ENCODE data around the gene FFAR4. TPM values are rescaled to one million over a fixed set of nuclear protein-coding genes. Genes with fewer than 3 reads are reported as not detected.

Gene FFAR4
- total RNA-seq, 1 donor from 2014 or later = not detected

DNA sequence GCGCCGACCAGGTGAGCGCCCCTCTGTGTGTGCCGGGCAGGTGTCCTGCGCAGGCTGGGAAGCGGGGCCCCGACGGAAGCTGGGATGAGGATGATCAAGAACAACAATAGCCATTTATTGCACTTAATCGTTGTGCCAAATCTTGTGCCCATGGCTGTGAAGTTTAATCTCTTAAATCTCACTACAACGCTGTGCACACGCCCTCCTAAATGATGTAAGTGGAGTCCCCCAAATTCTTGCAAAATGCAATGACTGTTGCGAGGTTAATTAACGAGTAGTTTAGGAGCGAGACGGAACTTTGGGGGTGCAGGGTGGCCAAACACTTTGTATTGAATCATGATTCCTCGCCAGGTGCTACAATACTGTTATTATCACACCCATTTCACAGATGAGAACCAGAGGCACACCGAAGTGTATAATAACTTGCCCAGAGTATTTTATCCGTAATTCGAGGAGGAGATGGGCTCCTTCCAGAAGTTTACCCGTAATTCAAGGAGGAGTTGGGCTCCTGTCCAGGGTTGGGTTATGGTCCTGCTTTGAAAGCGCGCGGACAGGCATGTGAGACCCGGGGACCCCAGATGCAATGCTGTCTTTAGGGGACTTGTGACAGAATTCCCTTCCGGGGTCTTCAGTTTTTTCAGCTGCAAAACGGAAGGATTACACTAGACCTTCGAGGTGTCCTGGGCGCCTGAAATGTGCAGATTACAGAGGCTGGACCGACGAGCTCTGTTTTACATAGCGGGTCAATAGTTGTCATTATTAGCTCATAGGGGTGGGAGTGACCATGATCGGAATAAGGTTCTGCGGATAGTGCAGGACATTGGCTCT, 1.0 kb downstream of the FFAR4 start:
- no peaks in the 10 kb centered on the region for H3K36me3 ChIP-seq (ENCODE audit: control insufficient read depth, insufficient read depth, low read length)
- FAIRE-seq (no peak), DNase-seq (ENCODE audit: low read depth) (no peak)
- peaks cover 36% of the 10 kb centered on the region for H3K27me3 ChIP-seq (ENCODE audit: control insufficient read depth, insufficient read depth, low read length)
- no peak overlapping the region for H3K4me3 ChIP-seq (ENCODE audit: low read depth, low read length)
- TF ChIP-seq, protein P1, sequence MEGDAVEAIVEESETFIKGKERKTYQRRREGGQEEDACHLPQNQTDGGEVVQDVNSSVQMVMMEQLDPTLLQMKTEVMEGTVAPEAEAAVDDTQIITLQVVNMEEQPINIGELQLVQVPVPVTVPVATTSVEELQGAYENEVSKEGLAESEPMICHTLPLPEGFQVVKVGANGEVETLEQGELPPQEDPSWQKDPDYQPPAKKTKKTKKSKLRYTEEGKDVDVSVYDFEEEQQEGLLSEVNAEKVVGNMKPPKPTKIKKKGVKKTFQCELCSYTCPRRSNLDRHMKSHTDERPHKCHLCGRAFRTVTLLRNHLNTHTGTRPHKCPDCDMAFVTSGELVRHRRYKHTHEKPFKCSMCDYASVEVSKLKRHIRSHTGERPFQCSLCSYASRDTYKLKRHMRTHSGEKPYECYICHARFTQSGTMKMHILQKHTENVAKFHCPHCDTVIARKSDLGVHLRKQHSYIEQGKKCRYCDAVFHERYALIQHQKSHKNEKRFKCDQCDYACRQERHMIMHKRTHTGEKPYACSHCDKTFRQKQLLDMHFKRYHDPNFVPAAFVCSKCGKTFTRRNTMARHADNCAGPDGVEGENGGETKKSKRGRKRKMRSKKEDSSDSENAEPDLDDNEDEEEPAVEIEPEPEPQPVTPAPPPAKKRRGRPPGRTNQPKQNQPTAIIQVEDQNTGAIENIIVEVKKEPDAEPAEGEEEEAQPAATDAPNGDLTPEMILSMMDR (IDR thresholded peaks at IDR 0.05; ENCODE audit: insufficient read depth, low read length, severe bottlenecking) = no peak

DNA sequence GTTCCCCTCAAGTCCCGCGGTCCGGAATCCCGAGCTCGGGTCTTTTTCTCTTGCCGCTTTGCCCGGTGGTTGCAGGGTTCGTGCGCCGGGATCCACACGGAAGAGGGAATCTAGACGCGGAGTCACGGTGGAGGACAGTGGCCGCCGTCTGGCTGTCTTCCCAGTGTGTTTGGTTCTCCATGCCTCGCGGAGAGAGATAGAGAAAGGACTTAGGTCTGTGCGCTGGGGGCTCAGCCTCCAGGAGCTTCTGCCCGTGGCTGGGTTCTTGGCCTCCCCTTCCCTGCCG, 1.6 kb downstream of the FFAR4 start:
- Histone ChIP-seq H3K36me3 (ENCODE audit: control insufficient read depth, insufficient read depth, low read length) (no peaks in the 10 kb centered on the region), H3K27me3 (ENCODE audit: control insufficient read depth, insufficient read depth, low read length) (peaks cover 36% of the 10 kb centered on the region), H3K4me3 (ENCODE audit: low read depth, low read length) (no peak overlapping the region)
- TF ChIP-seq, protein P1 (IDR thresholded peaks at IDR 0.05; ENCODE audit: insufficient read depth, low read length, severe bottlenecking) = no peak
- FAIRE-seq (no peak), DNase-seq (ENCODE audit: low read depth) (no peak)

DNA sequence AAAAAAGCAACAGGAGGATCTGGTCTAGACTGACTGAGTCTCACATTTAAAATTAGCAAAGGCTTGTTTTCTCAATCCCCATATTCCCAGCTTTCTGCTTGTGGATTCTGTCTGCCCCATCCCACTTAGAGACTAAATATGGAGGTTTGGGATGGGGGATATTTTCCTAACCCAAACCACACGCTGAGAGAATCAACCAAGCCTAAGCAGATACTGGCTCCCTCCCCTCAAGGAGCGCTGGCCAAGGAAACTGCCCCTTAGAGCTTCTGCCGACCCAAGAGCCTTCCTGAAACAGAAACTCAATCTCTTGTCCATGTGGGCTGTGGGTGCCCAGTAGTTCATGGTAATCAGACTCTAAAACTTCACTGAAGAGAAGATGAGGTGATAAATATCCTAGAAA, 3.9 kb downstream of the FFAR4 start:
- FAIRE-seq (no peak), DNase-seq (ENCODE audit: low read depth) (no peak)
- TF ChIP-seq, protein P1 (IDR thresholded peaks at IDR 0.05; ENCODE audit: insufficient read depth, low read length, severe bottlenecking) = no peak
- peaks cover 33% of the 10 kb centered on the region for H3K27me3 ChIP-seq (ENCODE audit: control insufficient read depth, insufficient read depth, low read length)
- no peaks in the 10 kb centered on the region for H3K36me3 ChIP-seq (ENCODE audit: control insufficient read depth, insufficient read depth, low read length)
- no peak overlapping the region for H3K4me3 ChIP-seq (ENCODE audit: low read depth, low read length)

DNA sequence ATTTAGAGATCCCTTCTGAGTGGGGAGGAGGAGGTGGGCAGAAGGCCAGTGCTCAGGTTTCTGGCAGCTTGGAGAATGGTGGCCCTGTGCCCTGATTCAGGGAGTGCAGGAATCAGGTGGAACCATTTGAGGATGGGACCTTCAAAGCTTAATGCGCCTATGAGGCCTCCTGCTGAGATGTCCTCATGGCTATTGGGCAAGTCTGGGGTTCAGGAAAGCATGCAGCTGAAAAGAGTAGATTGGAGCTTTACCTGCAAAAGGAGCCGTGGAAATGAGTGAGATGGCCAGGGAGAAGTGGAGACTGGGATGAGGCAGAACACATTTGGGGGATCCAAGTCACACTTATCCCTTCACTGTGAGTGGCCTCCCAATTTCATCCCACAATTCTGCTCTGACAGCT, 6.1 kb downstream of the FFAR4 start:
- no peaks in the 10 kb centered on the region for H3K36me3 ChIP-seq (ENCODE audit: control insufficient read depth, insufficient read depth, low read length)
- DNase-seq (ENCODE audit: low read depth) = no peak
- no peak overlapping the region for H3K4me3 ChIP-seq (ENCODE audit: low read depth, low read length)
- H3K27me3 ChIP-seq (ENCODE audit: control insufficient read depth, insufficient read depth, low read length) = peaks cover 18% of the 10 kb centered on the region
- TF ChIP-seq, protein P1 (IDR thresholded peaks at IDR 0.05; ENCODE audit: insufficient read depth, low read length, severe bottlenecking) = no peak
- FAIRE-seq = no peak

DNA sequence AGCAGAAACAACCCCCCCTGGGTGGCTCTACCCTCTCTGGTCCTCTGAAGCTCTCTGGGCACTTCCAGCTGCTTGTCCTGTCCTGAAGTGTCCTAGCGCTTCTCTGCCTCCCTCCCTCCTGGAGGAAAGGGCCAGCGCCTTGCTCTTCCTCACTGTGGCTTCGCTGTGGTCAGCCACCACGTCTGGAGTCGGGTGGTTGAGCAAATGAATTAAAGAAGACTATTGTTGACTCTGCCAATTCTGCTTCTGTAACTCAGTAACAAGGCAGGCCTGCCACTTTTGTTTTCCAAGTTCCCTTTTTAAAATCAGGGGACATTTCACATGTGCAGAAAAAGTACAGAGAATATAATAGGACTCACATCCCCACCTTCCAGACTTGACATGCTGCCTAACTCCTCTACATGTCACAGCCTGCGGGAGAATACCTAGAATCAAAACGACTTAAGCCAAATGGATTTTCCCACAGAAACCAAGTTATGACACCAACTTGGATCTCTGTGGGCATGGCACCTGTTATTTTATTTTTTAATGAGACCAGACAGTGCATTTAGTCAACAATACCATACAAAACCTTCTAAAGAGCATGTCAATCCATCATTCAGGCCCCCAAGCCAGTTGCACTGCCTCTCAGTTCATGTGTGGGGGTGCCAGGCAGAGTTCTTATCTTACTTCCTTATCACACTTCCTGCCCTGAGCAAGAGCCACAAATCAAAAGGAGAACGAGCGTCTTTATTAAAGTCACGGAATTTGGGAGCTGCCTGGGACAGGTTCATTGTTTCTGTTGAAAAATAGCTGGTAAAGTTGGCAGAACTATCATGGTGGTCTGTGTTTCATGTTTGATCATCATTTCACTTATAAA, 6.8 kb downstream of the FFAR4 start:
- Histone ChIP-seq H3K36me3 (ENCODE audit: control insufficient read depth, insufficient read depth, low read length) (no peaks in the 10 kb centered on the region), H3K27me3 (ENCODE audit: control insufficient read depth, insufficient read depth, low read length) (peaks cover 11% of the 10 kb centered on the region), H3K4me3 (ENCODE audit: low read depth, low read length) (no peak overlapping the region)
- DNase-seq (ENCODE audit: low read depth) (peak; percentile 53), FAIRE-seq (no peak)
- TF ChIP-seq, protein P1 (IDR thresholded peaks at IDR 0.05; ENCODE audit: insufficient read depth, low read length, severe bottlenecking) = no peak

All from bronchial epithelial cell (primary cell).